ENCODE results near the gene MRPL36. TPM values are rescaled to one million over a fixed set of nuclear protein-coding genes. Genes with fewer than 3 reads are reported as not detected.

Gene MRPL36
- total and polyA plus RNA-seq, 4 donors: 22.3 to 106 (median 56.3) TPM

DNA sequence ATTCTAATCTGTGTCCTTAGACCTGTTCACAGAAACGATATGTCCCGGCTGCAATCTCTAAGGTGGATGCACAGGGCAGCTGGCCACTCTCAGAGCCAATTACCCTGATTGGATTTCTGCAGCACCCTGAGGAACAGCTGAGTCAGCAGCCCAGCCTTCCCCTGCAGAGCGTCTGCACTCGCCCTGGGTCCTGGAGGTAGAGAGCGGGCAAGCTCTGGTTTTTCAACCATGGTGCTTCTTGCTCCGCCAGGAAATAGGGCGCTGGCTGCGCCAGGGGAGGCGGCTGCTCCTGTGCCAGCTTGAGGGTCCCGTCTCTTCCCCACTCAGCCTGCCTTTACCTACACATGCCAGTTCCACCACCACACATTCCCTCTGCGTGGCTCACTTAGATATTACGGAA is 20.7 kb upstream of the MRPL36 start:
- Histone ChIP-seq H3K4me1 (ENCODE audit: control insufficient read depth in 4 of 4, insufficient read depth in 4 of 4, low read length in 3 of 4) (no peaks in the 10 kb centered on the region), H3K9me3 (ENCODE audit: control insufficient read depth in 4 of 4, low read length in 3 of 4) (no peaks in the 10 kb centered on the region), H3K36me3 (ENCODE audit: control insufficient read depth in 4 of 4, insufficient read depth in 3 of 4, low read depth in 1 of 4, low read length in 3 of 4) (peaks cover 18 to 58% (median 34%) of the 10 kb centered on the region in 4 donors), H3K27ac (ENCODE audit: low read depth in 1 of 2, low read length in 2 of 2) (no peak overlapping the region), H3K4me3 (ENCODE audit: low read depth in 1 of 3, low read length in 3 of 3) (no peak overlapping the region), H3K9ac (ENCODE audit: low read depth in 1 of 2, low read length in 2 of 2) (no peak overlapping the region), H3K27me3 (ENCODE audit: control insufficient read depth in 4 of 4, insufficient read depth in 4 of 4, low read length in 3 of 4) (no peaks in the 10 kb centered on the region)
- DNase-seq (ENCODE audit: low spot score): no peak
- TF ChIP-seq JUND (IDR thresholded peaks at IDR 0.05): no peak
- WGBS: 88% methylated on average over 12 of the region's 12 CpGs

DNA sequence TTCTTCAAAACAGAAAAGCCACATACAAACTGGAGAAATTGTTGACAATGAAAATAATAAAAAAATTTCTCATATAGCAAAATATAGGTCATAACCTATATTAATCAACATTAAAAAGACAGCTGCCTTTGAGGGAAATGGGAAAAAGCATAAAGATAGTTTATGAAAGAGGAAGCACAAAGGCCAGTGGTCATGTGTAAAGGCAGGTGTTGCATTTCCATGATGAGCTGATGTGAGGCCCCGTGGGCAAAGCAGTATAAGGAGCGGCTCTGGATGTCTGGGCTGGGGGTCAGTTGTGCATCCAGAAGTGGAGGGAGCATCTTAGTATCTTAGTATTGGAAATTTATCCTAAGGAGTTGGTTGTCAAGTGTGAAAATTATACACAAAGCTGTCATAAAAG is 19.8 kb upstream of the MRPL36 start:
- WGBS: 97% methylated on average over 2 of the region's 2 CpGs
- no peaks in the 10 kb centered on the region for H3K4me1 ChIP-seq (ENCODE audit: control insufficient read depth in 4 of 4, insufficient read depth in 4 of 4, low read length in 3 of 4)
- TF ChIP-seq YY1 (IDR thresholded peaks at IDR 0.05): no peak
- H3K27me3 ChIP-seq (ENCODE audit: control insufficient read depth in 4 of 4, insufficient read depth in 4 of 4, low read length in 3 of 4): no peaks in the 10 kb centered on the region
- H3K27ac ChIP-seq (ENCODE audit: low read depth in 1 of 2, low read length in 2 of 2): no peak overlapping the region
- no peaks in the 10 kb centered on the region for H3K9me3 ChIP-seq (ENCODE audit: control insufficient read depth in 4 of 4, low read length in 3 of 4)
- peaks cover 25 to 67% (median 41%) of the 10 kb centered on the region in 4 donors for H3K36me3 ChIP-seq (ENCODE audit: control insufficient read depth in 4 of 4, insufficient read depth in 3 of 4, low read depth in 1 of 4, low read length in 3 of 4)
- no peak overlapping the region for H3K4me3 ChIP-seq (ENCODE audit: low read depth in 1 of 3, low read length in 3 of 3)
- no peak overlapping the region for H3K9ac ChIP-seq (ENCODE audit: low read depth in 1 of 2, low read length in 2 of 2)
- DNase-seq (ENCODE audit: low spot score): no peak

- WGBS: 89% methylated on average over 5 of the region's 5 CpGs
- H3K4me1 ChIP-seq (ENCODE audit: control insufficient read depth in 4 of 4, insufficient read depth in 4 of 4, low read length in 3 of 4): no peaks in the 10 kb centered on the region
- H3K27ac ChIP-seq (ENCODE audit: low read depth in 1 of 2, low read length in 2 of 2): no peak overlapping the region
- H3K27me3 ChIP-seq (ENCODE audit: control insufficient read depth in 4 of 4, insufficient read depth in 4 of 4, low read length in 3 of 4): no peaks in the 10 kb centered on the region
- H3K36me3 ChIP-seq (ENCODE audit: control insufficient read depth in 4 of 4, insufficient read depth in 3 of 4, low read depth in 1 of 4, low read length in 3 of 4): peaks cover 24 to 74% (median 47%) of the 10 kb centered on the region in 4 donors
- H3K9me3 ChIP-seq (ENCODE audit: control insufficient read depth in 4 of 4, low read length in 3 of 4): no peaks in the 10 kb centered on the region
- H3K9ac ChIP-seq (ENCODE audit: low read depth in 1 of 2, low read length in 2 of 2): no peak overlapping the region
- H3K4me3 ChIP-seq (ENCODE audit: low read depth in 1 of 3, low read length in 3 of 3): no peak overlapping the region
- no peak for TF ChIP-seq TAF1 (conservative IDR thresholded peaks at IDR 0.05)
- TF ChIP-seq RAD21 (IDR thresholded peaks at IDR 0.05): no peak
- no peak for TF ChIP-seq HNF4A (conservative IDR thresholded peaks at IDR 0.05)
- TF ChIP-seq, protein P1, sequence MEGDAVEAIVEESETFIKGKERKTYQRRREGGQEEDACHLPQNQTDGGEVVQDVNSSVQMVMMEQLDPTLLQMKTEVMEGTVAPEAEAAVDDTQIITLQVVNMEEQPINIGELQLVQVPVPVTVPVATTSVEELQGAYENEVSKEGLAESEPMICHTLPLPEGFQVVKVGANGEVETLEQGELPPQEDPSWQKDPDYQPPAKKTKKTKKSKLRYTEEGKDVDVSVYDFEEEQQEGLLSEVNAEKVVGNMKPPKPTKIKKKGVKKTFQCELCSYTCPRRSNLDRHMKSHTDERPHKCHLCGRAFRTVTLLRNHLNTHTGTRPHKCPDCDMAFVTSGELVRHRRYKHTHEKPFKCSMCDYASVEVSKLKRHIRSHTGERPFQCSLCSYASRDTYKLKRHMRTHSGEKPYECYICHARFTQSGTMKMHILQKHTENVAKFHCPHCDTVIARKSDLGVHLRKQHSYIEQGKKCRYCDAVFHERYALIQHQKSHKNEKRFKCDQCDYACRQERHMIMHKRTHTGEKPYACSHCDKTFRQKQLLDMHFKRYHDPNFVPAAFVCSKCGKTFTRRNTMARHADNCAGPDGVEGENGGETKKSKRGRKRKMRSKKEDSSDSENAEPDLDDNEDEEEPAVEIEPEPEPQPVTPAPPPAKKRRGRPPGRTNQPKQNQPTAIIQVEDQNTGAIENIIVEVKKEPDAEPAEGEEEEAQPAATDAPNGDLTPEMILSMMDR (IDR thresholded peaks at IDR 0.05; ENCODE audit: low read depth, low read length, missing input control): no peak
- no peak for TF ChIP-seq GABPA (IDR thresholded peaks at IDR 0.05 in 1 of 2, conservative IDR thresholded peaks at IDR 0.05 in 1 of 2)
- no peak for TF ChIP-seq EGR1 (IDR thresholded peaks at IDR 0.05; ENCODE audit: low read depth in 2 of 2)
- no peak for TF ChIP-seq HNF4G (IDR thresholded peaks at IDR 0.05)
- TF ChIP-seq NR2F2 (IDR thresholded peaks at IDR 0.05): no peak
- no peak for TF ChIP-seq SP1 (IDR thresholded peaks at IDR 0.05)
- TF ChIP-seq YY1 (IDR thresholded peaks at IDR 0.05): no peak
- TF ChIP-seq FOXA2 (IDR thresholded peaks at IDR 0.05): no peak
- TF ChIP-seq ZBTB33 (IDR thresholded peaks at IDR 0.05): no peak
- TF ChIP-seq RXRA (IDR thresholded peaks at IDR 0.05): no peak
- TF ChIP-seq, protein P2, sequence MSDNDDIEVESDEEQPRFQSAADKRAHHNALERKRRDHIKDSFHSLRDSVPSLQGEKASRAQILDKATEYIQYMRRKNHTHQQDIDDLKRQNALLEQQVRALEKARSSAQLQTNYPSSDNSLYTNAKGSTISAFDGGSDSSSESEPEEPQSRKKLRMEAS (IDR thresholded peaks at IDR 0.05): no peak
- TF ChIP-seq REST (IDR thresholded peaks at IDR 0.05): no peak
- TF ChIP-seq JUND (IDR thresholded peaks at IDR 0.05): no peak
- no peak for TF ChIP-seq FOXA1 (IDR thresholded peaks at IDR 0.05)
- no peak for TF ChIP-seq ATF3 (IDR thresholded peaks at IDR 0.05)
- DNase-seq (ENCODE audit: low spot score): no peak
Measured at GRCh38 chr5:1818784-1819183, 19.1 kb upstream of the MRPL36 start.
